ENCODE results near the gene COBLL1.

DNA sequence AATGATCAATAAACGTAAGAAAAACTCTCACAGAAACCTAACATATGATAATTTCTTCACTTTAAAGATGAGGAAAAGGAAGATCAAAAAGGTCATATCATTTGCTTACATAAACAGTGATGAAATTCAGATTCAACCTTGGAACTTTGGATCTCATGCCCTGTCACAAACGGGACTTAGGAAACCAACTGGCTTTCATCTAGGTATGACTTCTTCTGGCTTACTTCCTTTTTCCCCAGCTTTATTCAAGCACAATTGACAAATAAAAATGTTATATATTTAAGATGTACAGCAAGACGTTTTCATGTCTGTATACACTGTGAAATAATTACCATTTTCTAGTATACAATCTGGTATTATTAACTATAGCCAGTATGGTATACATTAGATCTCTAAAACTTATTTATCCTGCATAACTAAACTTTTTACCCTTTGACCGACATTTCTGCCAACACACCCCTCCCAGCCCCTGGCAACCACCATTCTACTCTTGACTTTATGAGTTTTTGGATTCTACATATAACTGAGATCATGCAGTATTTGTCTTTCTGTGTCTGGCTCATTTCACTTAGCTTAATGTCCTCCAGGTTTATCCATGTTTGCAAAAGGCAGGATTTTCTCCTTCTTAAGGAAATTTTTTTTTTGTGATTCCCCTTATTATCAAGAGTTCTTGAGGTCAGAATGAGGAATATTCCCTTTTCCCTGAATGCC, 46.0 kb upstream of the COBLL1 start:
- TF ChIP-seq EZH2 (IDR thresholded peaks at IDR 0.05; ENCODE audit: borderline replicate concordance, low read length): no peak
- TF ChIP-seq, protein P1, sequence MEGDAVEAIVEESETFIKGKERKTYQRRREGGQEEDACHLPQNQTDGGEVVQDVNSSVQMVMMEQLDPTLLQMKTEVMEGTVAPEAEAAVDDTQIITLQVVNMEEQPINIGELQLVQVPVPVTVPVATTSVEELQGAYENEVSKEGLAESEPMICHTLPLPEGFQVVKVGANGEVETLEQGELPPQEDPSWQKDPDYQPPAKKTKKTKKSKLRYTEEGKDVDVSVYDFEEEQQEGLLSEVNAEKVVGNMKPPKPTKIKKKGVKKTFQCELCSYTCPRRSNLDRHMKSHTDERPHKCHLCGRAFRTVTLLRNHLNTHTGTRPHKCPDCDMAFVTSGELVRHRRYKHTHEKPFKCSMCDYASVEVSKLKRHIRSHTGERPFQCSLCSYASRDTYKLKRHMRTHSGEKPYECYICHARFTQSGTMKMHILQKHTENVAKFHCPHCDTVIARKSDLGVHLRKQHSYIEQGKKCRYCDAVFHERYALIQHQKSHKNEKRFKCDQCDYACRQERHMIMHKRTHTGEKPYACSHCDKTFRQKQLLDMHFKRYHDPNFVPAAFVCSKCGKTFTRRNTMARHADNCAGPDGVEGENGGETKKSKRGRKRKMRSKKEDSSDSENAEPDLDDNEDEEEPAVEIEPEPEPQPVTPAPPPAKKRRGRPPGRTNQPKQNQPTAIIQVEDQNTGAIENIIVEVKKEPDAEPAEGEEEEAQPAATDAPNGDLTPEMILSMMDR (IDR thresholded peaks at IDR 0.05; ENCODE audit: low read length): no peak

All from OCI-LY1 (cell line).